Activated naive CD4-positive, alpha-beta T cell treated with Interleukin-2 at 50 U/mL for 16 hours (primary cell): Measurements from ENCODE around the gene CAPN14.

Source experiments
- DNase-seq: peaks from one replicate; pipeline ENCODE4 v3.0.0-alpha.2; 2020

CAPN14 gene

DNA sequence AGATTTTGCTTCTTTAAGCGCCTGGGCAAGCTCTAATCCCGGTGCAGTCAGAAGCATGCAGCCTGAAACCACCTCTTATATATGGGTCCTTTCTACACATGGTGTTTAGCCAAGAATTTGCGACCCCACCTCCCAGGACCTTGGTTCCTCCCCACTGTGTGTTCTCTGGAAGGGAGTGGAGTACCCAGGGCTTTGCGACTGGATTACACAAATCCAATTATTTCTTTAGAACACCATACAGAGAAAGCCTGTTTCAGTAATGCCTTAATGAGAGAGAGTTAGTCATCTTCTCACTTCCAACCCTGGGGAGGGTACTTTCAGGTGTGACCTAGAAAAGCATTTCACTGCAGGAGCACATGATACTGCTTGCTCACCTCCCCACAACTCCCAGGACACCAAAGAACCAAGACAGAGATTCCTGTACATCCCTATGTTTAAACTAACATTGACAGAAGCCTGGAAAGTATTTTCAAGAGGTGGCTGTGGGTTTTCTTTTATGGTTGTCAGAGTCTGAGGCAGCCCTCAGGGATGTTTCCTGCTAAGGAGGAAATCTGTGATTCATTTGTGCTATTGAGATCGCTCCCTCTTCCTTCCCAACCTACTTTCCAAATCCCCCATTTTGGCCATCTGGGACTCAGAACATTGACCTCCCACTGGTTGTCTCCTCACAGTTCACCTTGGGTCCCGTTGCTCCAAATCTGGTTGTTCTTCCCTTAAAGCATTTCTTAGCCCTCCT, at the start of gene CAPN14:
CAPN14 (minus strand) TSS at position 51 of the 736 bp plus-strand sequence. CDS start 12,068 bp downstream, outside the sequence.
- no peak for DNase-seq

DNA sequence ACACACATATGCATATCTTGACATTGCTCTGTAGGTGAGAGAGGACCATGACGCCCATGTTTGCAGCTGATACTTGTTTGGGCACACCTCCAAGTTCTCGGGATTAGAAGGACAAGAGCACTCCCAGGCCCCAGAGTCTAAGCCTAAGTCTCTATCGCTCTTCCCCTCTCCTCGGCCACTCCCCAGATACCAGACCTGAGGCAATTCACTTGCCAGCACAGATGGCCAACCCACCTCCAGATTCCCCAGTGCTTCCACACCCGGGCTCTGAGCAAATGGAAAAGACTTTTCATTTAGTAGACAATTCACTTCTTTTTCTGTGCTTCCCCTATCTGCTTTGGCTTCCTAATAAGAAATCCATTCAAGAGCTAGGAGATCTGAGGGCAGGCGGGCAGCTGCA, 49.5 kb upstream of the CAPN14 start:
- no peak for DNase-seq

GRCh38 chr2:31265234-31265633, 47.9 kb upstream of the CAPN14 start:
- DNase-seq: no peak

DNA sequence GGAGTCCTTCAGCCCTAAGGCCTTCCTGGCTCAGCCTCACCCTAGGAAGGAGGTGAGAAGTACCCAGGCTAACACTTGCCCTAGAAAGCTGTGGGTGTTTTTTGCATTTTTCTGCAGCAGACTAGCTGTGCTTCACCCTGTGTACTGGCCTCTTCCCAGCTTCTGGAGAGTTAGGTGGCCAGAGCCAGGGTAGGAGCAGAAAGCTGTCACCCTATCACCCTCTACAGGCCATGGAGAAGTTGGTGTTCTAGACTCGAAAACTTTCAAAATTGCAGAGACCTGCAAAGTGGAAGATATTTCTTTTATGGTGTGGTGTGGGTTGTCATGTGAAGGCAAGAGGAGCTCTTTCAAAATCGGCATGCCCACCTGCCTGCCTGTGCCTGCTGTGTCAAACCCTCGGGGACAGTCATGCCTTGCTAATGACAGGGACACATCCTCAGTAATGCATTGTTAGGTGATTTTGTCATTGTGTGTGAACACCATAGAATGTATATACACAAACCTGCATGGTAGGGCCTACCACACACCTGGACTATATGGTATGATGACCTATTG, 46.4 kb upstream of the CAPN14 start:
- DNase-seq: no peak

GRCh38 chr2:31260870-31261269, 43.6 kb upstream of the CAPN14 start:
- DNase-seq: no peak

DNA sequence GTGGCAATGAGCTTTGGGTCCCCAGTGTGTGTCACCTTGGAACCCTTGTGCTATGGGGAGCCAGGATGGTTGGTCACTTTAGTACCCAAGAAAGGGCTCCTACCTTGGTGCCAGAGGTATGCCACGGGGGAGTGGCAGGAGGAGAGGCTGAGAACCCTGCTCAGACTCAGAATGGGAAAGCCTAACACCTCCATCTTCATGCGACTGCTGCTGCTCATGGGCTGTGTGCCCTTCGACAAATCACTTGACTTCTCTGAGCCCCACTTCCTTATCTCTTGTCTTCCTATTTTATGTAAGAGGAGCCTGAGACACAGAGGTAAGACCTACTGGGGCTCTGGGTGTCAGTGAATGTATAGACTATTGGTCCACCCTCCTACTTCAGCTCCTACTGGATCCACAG, 41.8 kb upstream of the CAPN14 start:
- no peak for DNase-seq

GRCh38 chr2:31258351-31258750, 41.0 kb upstream of the CAPN14 start:
- no peak for DNase-seq

- DNase-seq: no peak
Observed at GRCh38 chr2:31256611-31257382, 39.5 kb upstream of the CAPN14 start.

DNA sequence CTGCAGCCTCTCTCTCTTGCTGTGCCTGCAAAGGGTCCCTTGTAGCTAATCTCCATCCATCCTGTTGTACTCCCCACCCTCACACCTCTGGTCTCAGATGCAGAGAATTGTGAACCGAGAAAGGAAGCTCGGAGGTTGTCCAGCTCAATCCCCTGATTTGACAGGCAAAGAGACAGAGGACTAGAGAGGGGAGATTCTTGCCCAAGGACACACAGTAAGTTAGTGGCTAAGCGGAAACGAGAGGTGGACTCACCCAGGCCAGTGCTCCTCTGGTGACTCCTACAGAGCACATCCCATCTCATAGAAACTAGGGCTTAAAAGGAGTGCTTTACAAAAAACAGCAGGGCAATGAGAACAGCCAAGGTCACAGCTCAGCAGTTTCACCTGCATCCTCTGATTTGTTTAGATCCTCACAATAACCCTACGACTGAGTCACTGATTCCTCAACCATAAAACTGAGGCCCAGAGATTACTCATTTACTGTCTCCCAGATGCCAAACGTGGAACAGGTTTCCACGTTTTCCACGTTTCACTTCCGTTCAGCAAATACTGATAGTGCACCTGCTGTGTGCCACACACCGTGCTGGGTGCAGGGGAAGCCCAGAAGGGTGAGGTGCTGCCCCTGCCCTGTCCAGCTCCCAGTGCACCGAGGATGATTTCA, 38.7 kb upstream of the CAPN14 start:
- no peak for DNase-seq

DNA sequence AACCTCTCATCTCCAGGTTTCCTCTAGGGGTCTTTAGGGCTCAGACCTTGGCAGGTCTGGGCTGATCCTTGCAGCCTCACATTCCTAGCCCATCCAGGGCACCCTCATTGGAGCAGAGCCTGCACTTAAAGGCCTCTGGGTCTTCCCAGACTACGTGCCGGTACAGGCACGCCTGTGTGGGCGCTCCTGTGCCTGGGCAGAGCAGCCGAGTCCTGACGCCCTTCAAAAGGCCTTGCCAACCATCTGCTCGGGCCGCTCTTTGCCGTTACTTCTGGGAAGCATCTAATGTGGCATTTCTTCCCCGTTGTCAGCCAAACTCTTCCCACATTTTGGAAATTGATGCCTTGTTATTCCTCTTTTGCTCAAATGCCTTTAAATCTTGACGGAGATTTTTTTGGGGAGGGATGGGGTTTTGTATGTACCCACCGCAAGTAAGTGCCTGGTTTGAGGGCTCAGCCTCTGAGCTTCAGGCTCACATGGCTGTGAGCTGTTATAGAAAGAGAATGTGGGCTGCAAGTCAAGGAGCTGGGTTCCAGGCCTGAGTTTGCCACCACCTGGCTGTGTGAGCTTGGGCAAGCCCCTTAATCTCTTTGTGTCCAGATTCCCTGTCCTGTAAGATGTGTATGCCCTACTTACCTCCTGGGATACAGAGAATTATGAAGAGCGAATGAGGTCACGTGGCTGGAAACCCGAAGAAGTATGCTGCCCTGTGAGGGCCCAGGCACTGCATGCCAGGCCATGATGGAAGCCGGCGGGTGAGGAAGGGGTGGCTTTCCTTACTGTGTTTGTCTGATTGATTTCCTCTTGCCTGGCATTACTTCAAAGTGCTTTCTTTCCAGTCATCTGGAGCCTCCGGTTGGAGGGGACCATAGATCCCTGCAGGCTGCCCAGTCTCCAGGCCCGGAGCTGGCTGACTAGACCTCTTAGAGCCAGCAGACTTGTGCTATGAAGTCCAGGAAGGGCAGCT, 37.2 kb upstream of the CAPN14 start:
- DNase-seq: no peak

DNA sequence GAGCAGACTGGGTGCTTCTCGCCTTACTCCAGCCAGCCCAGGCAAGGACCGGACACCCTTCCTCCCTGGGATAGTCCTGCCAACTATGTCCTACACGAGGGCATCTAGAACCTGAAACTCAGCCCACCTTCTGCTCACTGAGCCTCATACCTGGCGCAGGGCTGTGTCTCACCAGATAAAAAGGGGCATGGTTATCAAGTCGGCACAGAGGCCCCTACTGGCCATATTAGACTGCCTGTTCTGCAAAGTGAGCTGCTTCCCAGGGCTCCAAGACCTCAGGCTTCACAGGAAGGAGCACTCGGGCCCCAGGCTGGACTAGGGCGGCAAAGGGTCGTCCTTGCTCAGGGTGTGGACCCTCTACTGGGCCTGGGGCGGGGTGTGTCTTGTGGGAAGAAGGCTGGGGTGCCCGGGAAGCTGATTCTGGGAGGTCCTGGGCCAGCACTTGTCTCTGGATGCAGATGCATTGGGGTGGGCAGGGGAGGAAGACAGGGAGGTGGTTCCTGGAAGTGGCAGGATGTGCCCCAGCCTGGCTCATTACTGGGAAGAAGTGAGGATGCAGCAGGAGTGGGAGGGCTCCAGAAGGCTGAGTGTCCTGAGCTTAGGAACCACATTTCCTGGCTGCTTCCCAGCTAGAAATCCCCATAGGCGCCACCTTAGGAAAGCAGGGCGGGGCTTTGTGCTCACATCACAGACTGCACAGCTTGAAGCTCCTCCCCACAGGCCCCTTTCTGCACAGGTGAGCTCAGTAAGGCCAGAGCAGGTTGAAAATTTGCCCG, 36.2 kb upstream of the CAPN14 start:
- no peak for DNase-seq

GRCh38 chr2:31251851-31252250, 34.5 kb upstream of the CAPN14 start:
- DNase-seq: no peak

- no peak for DNase-seq
Observed at GRCh38 chr2:31251018-31251417, 33.7 kb upstream of the CAPN14 start.

GRCh38 chr2:31249009-31249690, 31.8 kb upstream of the CAPN14 start:
- DNase-seq: no peak

DNA sequence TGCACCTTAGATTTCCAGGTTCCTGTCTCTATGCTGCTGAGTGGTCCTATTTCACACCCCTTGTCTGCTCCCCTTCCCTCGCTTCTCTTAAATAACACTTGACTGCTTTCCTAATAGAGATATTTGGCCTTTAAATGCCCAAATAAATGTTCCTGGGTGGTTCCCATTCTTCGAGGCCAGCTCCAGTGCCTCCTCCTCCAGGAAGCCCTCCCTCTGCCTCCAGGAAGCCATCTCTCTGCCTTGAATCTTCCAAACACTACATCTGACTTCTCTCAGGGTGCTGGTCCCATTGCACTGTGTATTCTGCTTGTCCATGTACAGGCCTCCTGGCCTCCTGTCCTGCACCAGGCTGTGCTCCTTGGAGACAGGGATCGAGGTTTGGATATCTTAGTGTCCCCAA, 30.8 kb upstream of the CAPN14 start:
- DNase-seq: no peak

DNA sequence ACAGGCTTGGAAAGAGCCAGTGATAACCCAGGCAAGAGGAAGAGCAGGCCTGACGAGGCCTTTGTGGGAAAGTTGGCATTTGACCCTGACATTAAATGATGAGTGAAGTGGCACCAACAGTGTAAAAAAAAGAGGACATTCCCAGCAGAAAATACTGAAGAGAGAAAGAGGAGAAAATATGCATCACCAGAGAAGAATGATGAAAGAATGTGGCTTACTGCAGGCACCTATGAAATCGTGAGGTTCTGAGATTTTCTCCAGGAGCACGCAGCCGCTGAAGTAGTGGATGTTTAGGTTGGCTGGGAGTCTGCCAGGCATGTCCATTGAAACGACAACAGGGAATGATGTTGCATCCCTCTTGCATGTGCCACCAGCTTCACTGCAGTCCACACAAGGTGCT, 30.4 kb upstream of the CAPN14 start:
- DNase-seq: no peak

- DNase-seq: no peak
Observed at GRCh38 chr2:31246184-31246852, 29.0 kb upstream of the CAPN14 start.

DNA sequence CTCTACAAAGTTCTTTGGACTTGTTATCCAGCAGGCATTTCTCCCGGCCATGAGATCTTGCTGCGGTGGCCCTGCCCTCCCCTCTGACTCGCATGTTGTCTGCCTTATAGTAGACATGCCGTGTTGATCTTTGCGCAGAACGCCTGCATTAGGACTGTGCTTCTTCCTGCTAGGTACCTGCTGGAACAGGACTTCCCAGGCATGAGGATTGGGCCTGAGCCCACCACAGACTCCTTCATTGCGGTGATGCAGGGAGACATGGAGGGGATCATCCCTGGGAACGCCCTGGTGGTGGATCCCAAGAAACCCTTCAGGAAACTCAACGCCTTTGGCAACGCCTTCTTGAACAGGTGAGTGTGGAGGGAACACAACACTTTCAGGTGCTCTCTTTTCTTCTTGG, 26.8 kb upstream of the CAPN14 start:
- DNase-seq: no peak

DNA sequence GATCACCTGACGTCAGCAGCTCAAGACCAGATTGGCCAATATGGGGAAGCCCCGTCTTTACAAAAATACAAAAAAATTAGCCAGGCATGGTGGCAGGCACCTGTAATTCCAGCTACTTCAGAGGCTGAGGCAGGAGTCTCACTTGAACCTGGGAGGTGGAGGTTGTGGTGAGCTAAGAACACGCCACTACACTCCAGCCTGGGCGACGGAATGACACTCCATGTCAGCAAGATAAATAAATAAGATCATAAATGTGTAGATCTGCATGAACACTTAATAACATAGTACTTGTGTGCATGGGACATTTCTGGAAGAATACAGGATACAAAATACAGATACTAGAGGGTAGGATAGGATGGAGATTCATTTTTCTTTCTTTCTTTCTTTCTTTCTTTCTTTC, 25.7 kb upstream of the CAPN14 start:
- no peak for DNase-seq

DNA sequence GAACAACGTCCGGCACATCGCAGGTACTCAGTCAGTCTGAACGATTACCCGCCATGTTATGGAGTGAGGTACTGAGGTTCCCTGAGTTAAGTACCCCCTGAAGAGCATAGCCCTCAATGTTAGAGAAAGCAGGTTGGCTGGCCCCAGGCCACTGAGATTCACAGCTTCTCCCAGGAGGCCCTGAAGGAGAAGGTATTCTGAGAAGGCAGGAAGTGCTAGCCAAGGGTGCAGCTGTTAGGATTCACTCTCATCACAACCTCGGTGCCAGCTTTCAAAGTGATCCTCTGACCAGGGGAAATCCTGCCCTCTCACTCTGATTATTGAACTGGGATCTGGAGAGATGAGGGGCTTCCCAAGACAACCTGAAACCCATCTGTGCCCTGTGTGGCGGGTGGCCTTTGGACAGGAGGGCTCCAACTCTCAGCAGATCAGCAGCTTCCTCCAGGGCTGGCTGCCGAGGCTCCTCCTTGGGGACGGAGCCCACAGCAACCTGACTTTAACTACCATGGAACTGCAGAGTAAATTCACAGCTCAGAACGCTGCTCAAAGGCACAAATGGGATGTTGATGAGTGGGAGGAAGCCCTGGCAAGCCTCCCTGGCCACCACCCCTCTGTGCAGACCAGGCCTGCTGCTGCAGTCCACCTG, 24.4 kb upstream of the CAPN14 start:
- DNase-seq: no peak
